ENCODE results near the gene OSBP2. TPM values are rescaled to one million over a fixed set of nuclear protein-coding genes. Genes with fewer than 3 reads are reported as not detected.

OSBP2 gene
- total RNA-seq, 4 donors from 2014 or later, result 0.35 to 3.5 (median 1.8) TPM

- TF ChIP-seq POLR2AphosphoS5 (IDR thresholded peaks at IDR 0.05) (no peak), CTCF (IDR thresholded peaks at IDR 0.05) (no peak), EP300 (IDR thresholded peaks at IDR 0.05) (no peak), POLR2A (IDR thresholded peaks at IDR 0.05) (no peak)
- peaks cover 0 to 6% (median 0%) of the 10 kb centered on the region in 3 donors for H3K4me1 ChIP-seq
- H3K9me3 ChIP-seq, result no peaks in the 10 kb centered on the region
- ATAC-seq, result no peak
- no peaks in the 10 kb centered on the region for H3K36me3 ChIP-seq
- H3K27me3 ChIP-seq, result no peaks in the 10 kb centered on the region
- H3K4me3 ChIP-seq, result no peak overlapping the region
- H3K27ac ChIP-seq, result no peak overlapping the region
- WGBS, 2 donors (ENCODE audit: low coverage in 1 of 2), result 100% methylated on average over 1 to 3 of the region's 8 CpGs
Observed at GRCh38 chr22:30880181-30880601, 185.5 kb downstream of the OSBP2 start.

- TF ChIP-seq POLR2A (IDR thresholded peaks at IDR 0.05) (no peak), CTCF (IDR thresholded peaks at IDR 0.05) (no peak), EP300 (IDR thresholded peaks at IDR 0.05) (no peak), POLR2AphosphoS5 (IDR thresholded peaks at IDR 0.05) (no peak)
- Histone ChIP-seq H3K4me1 (peaks cover 0 to 6% (median 0%) of the 10 kb centered on the region in 3 donors), H3K27me3 (no peaks in the 10 kb centered on the region), H3K27ac (no peak overlapping the region), H3K4me3 (no peak overlapping the region), H3K9me3 (no peaks in the 10 kb centered on the region), H3K36me3 (no peaks in the 10 kb centered on the region)
- WGBS, 2 donors (ENCODE audit: low coverage in 1 of 2), result no CpG with 5 or more reads among the region's 5 CpGs
- no peak for ATAC-seq
Observed at GRCh38 chr22:30880847-30881246, 186.2 kb downstream of the OSBP2 start.

- 40% methylated on average over 1 of the region's 14 CpGs; no CpG with 5 or more reads in 1 of the 2 donors for WGBS, 2 donors (ENCODE audit: low coverage in 1 of 2)
- Histone ChIP-seq H3K4me3 (no peak overlapping the region), H3K9me3 (no peaks in the 10 kb centered on the region), H3K36me3 (no peaks in the 10 kb centered on the region), H3K27ac (no peak overlapping the region), H3K4me1 (peaks cover 0 to 6% (median 0%) of the 10 kb centered on the region in 3 donors), H3K27me3 (no peaks in the 10 kb centered on the region)
- no peak for ATAC-seq
- no peak for TF ChIP-seq EP300 (IDR thresholded peaks at IDR 0.05)
- TF ChIP-seq POLR2A (IDR thresholded peaks at IDR 0.05), result no peak
- no peak for TF ChIP-seq CTCF (IDR thresholded peaks at IDR 0.05)
- TF ChIP-seq POLR2AphosphoS5 (IDR thresholded peaks at IDR 0.05), result no peak
Observed at GRCh38 chr22:30881361-30882183, 186.9 kb downstream of the OSBP2 start.

- H3K4me3 ChIP-seq, result no peak overlapping the region
- no peaks in the 10 kb centered on the region for H3K27me3 ChIP-seq
- ATAC-seq, result no peak
- H3K36me3 ChIP-seq, result no peaks in the 10 kb centered on the region
- no peaks in the 10 kb centered on the region for H3K9me3 ChIP-seq
- no peak for TF ChIP-seq POLR2AphosphoS5 (IDR thresholded peaks at IDR 0.05)
- no peak for TF ChIP-seq CTCF (IDR thresholded peaks at IDR 0.05)
- TF ChIP-seq EP300 (IDR thresholded peaks at IDR 0.05), result no peak
- TF ChIP-seq POLR2A (IDR thresholded peaks at IDR 0.05), result no peak
- 77 to 100% methylated on average over 3 of the region's 6 CpGs for WGBS, 2 donors (ENCODE audit: low coverage in 1 of 2)
- H3K4me1 ChIP-seq, result peaks cover 0 to under 1% (median 0%) of the 10 kb centered on the region in 3 donors
- no peak overlapping the region for H3K27ac ChIP-seq
Observed at GRCh38 chr22:30882184-30882717, 187.6 kb downstream of the OSBP2 start.
